HG02885 (cell line): ENCODE data around the gene ZNF491.
"Not testable (repeated sequence)": the region's sequence is repeated elsewhere in the genome, so short reads cannot be mapped to it uniquely, and the experiment has no call there.

Experiments
- ATAC-seq: cut with Tn5 transposase; IDR thresholded peaks from one replicate; pipeline ENCODE4 v1.9.1; 2021; ENCODE audit warnings: mild to moderate bottlenecking; ENCODE audit not compliant: unreplicated experiment, poor library complexity

ZNF491 gene

DNA sequence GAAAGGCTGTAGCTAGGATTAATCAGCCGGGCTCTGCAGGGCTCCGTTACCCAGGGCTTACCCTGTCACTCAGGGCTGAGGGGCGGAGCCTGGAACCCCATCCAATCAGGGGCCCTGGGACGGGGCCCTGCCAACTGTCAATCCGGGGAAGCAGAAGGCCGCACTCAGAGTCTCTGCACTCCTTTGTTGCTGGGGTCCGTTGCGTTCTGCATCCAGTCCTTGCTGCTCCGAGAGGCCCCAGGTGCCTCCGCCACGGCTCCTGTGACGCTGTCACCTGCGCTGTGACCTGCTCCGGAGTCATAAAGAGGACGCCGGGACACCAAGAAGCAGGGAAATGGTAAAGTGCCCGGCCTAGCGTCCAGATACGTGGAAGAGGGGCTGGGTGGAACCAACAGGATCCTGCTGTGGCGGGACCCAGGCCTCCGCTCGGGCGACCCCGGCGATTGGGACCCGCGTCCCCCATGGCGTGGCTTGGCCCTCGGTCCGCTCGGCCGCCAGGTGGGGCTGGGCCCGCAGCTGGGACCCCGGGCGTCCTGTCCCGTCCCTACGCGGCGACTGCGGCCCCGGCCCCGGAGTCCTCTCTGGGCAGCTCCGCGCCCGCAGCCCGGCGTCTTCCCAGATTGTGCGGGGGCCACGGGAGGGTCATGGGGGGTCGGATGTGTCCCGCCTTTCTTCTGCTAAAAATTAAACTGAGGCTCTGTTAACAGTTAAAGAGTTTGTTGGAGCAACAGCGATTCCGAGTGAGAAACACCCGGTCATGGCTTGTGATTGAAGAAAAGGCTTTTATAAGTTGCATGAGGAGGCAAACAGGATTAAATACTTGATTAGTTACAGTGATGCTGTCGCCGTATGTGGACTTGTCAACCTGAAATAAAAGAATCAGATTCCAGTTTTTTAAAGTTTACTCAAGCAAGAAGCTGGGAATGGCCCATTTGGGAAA, at the start of gene ZNF491:
Gene ZNF491 (plus strand): TSS at position 133 of the 940 bp plus-strand sequence. CDS start 7,431 bp downstream, outside the sequence.
- ATAC-seq: peak; percentile 95

DNA sequence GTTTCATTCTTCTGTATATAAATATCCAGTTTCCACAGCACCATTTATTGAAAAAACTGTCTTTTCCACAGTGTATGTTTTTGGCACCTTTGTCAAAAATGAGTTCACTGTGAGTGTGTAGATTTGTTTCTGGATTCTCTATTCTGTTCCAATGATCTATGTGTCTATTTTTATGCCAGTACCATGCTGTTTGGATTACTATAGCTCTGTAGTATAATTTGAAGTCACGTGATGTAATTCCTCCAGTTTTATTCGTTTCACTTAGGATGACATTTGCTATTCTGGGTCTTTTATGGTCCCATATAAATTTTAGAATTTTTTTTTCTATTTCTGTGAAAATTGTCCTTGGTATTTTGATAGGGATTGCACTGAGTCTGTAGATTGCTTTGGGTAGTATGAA, 48.6 kb upstream of the ZNF491 start:
- ATAC-seq: no peak

DNA sequence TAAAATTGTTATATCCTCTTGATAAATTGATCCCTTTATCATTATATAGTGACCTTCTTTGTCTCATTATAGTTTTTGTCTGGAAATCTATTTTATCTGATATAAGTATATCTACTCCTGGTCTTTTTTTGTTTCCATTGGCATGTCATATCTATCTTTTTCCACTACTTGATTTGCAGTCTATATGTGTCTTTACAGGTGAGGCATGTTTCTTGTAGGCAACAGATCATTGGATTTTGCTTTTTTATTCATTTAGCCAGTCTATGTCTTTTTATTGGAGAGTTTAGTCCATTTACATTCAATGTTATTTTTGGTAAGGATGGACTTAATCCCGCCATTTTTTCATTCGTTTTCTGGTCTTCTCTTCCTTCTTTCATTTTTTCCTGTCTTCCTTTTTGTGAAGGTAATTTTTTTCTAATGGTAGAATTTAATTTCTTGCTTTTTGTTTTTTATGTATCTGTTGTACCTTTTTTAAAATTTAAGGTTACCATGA, 46.0 kb upstream of the ZNF491 start:
- ATAC-seq: no peak

DNA sequence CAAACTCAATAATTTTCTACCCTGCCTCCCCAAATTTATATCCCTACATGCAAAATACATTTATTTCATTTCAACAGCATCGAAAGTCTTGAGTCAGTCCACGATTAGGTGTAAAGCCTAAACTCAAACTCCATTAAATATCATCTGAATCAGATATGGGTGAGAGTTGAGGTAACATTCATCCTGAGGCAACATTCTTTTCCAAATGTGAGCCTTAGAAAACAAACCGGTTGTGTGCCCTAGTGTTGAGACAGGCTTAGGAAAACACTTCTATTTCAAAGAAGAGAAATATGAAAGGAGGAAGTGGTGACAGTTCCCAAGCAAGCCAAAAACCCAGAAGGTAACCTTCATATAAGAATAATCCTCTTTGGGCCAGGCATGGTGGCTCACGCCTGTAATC, 43.7 kb upstream of the ZNF491 start:
- no peak for ATAC-seq

DNA sequence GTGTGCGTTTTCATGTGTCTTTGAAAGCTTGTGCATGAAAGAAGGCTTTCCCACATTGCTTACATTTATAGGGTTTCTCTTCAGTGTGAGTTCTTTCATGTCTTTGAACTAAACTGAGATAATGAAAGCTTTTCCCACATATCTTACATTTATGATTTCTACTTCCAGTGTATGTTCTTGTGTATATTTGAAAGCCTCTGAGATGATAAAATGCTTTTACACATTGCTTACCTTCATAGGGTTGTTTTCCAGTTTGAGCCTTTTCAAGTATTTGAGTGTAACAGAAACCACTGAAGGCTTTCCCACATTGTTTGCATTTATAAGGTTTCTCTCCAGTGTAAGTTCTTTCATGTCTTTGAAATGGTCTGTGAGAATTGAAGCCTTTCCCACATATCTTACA, 41.4 kb upstream of the ZNF491 start:
- ATAC-seq: no peak

GRCh38 chr19:11759805-11760204, 38.5 kb upstream of the ZNF491 start:
- ATAC-seq: no peak

GRCh38 chr19:11763117-11763516, 35.2 kb upstream of the ZNF491 start:
- ATAC-seq: no peak

- ATAC-seq: no peak
Measured at GRCh38 chr19:11763611-11764010, 34.7 kb upstream of the ZNF491 start.

DNA sequence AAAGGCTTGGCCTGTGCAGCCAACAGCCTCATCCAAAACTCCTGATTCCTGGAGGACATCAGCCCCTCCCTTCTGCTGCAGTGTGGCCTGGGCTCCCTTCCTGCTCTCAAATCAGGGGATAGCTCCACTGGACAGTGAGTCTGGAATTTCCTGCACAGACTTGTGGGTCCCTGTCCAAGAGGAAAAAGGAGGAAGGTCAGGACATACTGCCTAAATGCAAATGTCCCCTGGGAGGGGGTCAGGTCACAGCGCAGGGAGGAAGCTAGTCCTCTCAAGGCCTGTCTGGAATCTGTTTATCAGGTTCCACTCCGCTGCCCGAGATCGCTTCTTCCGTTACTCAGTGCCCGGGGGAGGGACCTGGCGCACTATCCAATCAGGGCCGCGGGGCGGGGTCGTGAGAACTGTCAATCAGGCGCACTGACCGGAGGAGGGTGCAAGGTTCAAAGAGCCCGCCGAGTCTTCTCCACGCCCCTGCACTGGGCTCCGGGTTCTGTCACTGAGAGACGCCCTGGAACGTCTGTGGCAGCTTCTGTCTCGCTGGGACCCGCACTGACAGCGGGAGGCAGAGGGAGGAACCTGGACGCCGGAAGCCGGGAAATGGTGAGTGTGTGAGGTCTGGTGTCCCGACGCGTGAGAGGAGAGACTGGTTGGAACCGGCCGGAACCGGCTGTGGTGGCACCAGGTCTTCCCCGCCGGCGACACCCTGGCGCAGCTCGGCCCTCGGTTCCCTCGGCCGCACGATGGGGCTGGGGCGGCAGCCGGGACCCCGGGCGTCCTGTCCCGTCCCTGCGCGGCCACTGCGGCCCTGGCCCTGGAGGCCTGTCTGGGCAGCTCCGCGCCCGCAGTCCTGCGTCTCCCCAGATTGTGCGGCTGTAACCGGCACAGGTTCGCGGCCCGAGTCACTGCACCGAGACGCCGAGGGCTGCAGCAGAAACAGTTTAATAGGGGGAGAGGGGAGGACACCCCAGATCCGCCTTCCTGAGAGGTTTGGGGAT, 31.4 kb upstream of the ZNF491 start, which contains the start of gene ZNF441:
Gene ZNF441 (plus strand): TSS at position 404 of the 995 bp plus-strand sequence. CDS start 194 bp downstream, at position 598.
- ATAC-seq: peak; percentile 94

DNA sequence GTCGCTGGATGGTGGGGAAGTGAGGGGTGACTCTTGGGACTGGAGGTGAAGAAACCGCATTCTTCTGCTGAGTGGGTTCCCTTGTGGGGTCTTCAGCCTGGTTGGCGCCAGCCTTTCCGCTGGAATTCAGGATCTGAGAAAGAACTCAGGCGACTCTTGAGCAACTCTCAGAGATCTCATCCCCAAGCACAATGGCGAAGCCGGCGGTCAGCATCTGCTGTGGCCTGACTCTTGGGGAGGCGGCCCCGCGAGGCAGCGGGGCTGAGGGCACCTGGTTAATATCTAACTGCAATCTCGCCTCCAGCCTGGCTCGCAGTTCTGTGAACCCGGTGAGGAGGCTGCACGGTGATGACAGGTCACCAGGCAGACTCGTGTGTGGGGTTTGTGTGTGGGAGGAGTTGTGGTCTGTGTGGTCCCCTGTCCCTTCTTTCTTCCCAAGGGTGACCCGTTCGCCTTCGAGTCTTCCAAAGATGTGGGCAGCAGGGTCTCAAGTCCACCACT, 30.6 kb upstream of the ZNF491 start:
- peak; percentile 16 for ATAC-seq

GRCh38 chr19:11769995-11770394, 28.3 kb upstream of the ZNF491 start:
- no peak for ATAC-seq

DNA sequence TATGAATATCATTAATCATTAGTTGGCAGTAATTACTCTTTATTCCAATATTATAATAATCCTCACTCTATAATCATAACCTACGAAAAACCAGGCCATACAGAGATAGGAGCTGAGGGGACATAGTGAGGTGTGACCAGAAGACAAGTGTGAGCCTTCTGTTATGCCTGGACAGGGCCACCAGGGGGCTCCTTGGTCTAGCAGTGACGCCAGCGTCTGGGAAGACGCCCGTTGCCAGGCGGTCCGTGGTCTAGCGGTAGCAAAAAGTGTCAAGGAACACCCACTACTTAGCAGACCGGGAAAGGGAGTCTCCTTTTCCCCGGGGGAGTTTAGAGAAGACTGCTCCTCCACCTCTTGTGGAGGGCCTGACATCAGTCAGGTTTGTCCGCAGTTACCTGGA, 26.8 kb upstream of the ZNF491 start:
- not testable (repeated sequence) for ATAC-seq

DNA sequence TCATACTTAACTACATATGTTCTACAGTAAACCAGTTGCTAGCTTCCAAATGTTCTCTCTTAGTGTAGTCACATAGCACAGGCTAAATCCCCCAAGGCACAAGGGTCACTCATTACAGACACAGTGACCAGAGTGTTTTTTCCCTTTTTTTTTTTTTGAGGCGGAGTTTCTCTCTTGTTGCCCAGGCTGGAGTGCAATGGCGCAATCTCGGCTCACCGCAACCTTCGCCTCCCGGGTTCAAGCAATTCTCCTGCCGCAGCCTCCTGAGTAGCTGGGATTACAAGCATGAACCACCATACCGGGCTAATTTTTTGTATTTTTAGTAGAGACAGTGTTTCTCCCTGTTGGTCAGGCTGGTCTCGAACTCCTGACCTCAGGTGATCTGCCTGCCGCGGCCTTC, 21.7 kb upstream of the ZNF491 start:
- ATAC-seq: not testable (repeated sequence)

DNA sequence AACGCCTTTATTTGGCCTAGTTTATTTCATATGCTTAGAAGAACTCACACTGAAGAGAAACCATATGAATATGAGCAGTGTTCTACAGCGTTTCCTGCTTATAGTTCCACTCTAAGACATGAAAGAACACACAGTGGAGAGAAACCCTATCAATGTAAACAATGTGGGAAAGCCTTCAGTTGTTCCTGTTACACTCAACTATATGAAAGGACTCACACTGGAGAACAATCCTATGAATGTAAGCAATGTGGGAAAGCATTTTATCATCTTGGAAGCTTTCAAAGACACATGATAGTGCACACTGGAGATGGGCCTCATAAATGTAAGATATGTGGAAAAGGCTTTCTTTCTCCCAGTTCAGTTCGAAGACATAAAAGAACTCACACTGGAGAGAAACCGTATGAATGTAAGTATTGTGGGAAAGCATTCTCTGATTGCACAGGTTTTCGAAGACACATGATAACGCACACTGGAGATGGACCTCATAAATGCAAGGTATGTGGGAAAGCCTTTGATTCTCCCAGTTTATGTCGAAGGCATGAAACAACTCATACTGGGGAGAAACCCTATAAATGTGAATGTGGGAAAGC, 17.8 kb upstream of the ZNF491 start:
- ATAC-seq: no peak

DNA sequence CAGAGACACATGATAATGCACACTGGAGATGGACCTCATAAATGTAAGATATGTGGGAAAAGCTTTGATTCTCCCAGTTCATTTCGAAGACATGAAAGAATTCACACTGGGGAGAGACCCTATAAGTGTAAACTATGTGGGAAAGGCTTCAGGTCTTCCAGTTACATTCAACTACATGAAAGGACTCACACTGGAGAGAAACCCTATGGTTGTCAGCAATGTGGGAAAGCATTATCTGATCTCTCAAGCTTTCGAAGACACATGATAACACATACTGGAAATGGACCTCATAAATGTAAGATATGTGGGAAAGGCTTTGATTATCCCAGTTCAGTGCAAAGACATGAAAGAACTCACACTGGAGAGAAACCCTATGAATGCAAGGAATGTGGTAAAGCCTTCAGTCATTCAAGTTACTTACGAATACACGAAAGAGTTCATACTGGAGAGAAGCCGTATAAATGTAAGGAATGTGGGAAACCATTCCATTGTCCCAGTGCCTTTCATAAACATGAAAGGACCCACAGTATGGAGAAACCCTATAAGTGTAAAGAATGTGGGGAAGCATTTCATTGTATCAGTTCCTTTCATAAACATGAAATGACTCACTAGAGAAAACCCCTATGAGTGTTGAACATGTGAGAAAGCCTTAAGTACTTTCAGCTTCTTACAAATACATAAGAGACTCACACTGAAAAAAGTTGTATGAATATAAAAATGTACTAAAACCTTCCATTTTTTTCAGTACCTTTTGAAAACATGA, 16.8 kb upstream of the ZNF491 start:
- ATAC-seq: no peak

DNA sequence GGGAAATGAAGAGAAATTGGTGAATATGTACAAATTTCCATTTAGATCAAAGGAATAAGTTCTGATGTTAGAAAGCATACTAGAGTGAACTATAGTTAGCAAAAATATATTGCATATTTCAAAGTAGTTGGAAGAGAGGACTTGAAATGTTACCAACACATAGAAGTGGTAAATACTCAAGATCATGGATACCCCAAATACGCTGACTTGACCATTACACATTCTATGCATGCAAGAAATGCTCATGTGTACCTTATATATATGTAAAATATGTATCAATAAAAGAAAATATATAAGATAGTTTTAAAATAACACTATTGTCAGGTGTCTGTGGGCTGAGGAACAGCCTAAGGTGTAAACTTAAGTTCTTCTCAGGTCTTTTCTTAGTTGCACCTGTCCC, 14.6 kb upstream of the ZNF491 start:
- no peak for ATAC-seq

- no peak for ATAC-seq
Measured at GRCh38 chr19:11784356-11784755, 14.0 kb upstream of the ZNF491 start.

- ATAC-seq: no peak
Measured at GRCh38 chr19:11787536-11787935, 10.8 kb upstream of the ZNF491 start.

GRCh38 chr19:11792942-11793341, 5.4 kb upstream of the ZNF491 start:
- no peak for ATAC-seq
